ENCODE data around the gene TRIM44.
"Not testable (repeated sequence)": the region's sequence is repeated elsewhere in the genome, so short reads cannot be mapped to it uniquely, and the experiment has no call there.

GRCh38 chr11:35668350-35668749 lies 5.8 kb downstream of the TRIM44 start:
- TF ChIP-seq CTCF (optimal IDR thresholded peaks at IDR 0.05 in 1 of 3, IDR thresholded peaks at IDR 0.05 in 1 of 3, conservative IDR thresholded peaks at IDR 0.05 in 1 of 3; ENCODE audit: extremely low read depth in 1 of 3, insufficient read depth in 2 of 3, low read length in 3 of 3); EZH2 (IDR thresholded peaks at IDR 0.05; ENCODE audit: low read length): not testable (repeated sequence)
